ENCODE results near the gene MAP3K21. TPM values are rescaled to one million over a fixed set of nuclear protein-coding genes. Genes with fewer than 3 reads are reported as not detected.

MAP3K21 gene
- total and polyA plus RNA-seq, 9 of the 15 experiments (the other 6 are each of a cell fraction or from before 2014, with no cell fraction given) = 0.23 to 0.86 (median 0.49) TPM

DNA sequence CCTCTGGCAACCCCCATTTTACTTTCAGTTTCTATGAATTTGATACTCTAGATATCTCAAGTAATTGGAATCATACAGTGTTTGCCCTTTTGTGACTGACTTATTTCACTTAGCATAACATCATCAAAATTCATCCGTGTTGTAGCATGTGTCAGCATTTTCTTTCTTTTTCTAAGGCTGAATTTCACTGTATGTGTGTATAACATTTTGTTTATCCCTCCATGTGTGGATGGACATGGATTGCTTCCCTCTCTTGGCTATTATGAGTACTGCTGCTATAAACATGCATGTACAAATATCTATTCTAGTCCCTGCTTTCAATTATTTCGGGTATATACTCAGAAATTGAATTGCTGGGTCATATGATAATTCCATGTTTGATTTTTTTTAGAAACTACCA is 97.3 kb downstream of the MAP3K21 start:
- Histone ChIP-seq H4K20me1 (replicated peaks; ENCODE audit: control insufficient read depth, insufficient read depth, low read length) (no peaks in the 10 kb centered on the region), H3K4me1 (replicated peaks in 1 of 2; ENCODE audit: control insufficient read depth in 2 of 2, insufficient read depth in 2 of 2, low read length in 2 of 2) (no peaks in the 10 kb centered on the region; a peak in 1 of 5 replicates), H3K9ac (ENCODE audit: insufficient read depth in 1 of 2, low read depth in 2 of 2, low read length in 2 of 2) (no peak overlapping the region), H3K4me2 (ENCODE audit: insufficient read depth, low read length) (no peak overlapping the region), H2AFZ (ENCODE audit: low read depth, low read length) (no peak overlapping the region), H3K27me3 (ENCODE audit: control insufficient read depth in 2 of 2, insufficient read depth in 2 of 2, low read length in 2 of 2) (no peaks in the 10 kb centered on the region), H3K79me2 (ENCODE audit: control insufficient read depth, insufficient read depth, low read length) (no peaks in the 10 kb centered on the region), H3K27ac (ENCODE audit: extremely low read depth, low read depth, low read length) (no peak overlapping the region), H3K9me1 (ENCODE audit: control insufficient read depth, insufficient read depth, low read length) (no peaks in the 10 kb centered on the region), H3K4me3 (no peak overlapping the region), H3K9me3 (replicated peaks; ENCODE audit: control insufficient read depth, insufficient read depth, low read depth, low read length) (no peaks in the 10 kb centered on the region), H3K36me3 (ENCODE audit: control insufficient read depth, insufficient read depth, low read length) (no peaks in the 10 kb centered on the region)
- 2% methylated on average over 2 of the region's 2 CpGs for WGBS (ENCODE audit: insufficient coverage, low coverage, missing lambda C conversion rate)
- ATAC-seq = peak; percentile 49; the same call in 1 of the 3 replicates
- POLR2A ChIA-PET = no interaction called here
- TF ChIP-seq, protein P1, sequence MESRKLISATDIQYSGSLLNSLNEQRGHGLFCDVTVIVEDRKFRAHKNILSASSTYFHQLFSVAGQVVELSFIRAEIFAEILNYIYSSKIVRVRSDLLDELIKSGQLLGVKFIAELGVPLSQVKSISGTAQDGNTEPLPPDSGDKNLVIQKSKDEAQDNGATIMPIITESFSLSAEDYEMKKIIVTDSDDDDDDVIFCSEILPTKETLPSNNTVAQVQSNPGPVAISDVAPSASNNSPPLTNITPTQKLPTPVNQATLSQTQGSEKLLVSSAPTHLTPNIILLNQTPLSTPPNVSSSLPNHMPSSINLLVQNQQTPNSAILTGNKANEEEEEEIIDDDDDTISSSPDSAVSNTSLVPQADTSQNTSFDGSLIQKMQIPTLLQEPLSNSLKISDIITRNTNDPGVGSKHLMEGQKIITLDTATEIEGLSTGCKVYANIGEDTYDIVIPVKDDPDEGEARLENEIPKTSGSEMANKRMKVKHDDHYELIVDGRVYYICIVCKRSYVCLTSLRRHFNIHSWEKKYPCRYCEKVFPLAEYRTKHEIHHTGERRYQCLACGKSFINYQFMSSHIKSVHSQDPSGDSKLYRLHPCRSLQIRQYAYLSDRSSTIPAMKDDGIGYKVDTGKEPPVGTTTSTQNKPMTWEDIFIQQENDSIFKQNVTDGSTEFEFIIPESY (CRISPR knock-in tag; IDR thresholded peaks at IDR 0.05) = no peak
- TF ChIP-seq C11orf30 (IDR thresholded peaks at IDR 0.05; ENCODE audit: low read depth) (peak; percentile 67), ZNF316 (IDR thresholded peaks at IDR 0.05) (peak; percentile 84), SMARCA4 (IDR thresholded peaks at IDR 0.05) (no peak), MAFG (tag; conservative IDR thresholded peaks at IDR 0.05) (peak; percentile 84), ZFP1 (CRISPR knock-in tag; IDR thresholded peaks at IDR 0.05) (no peak), ZNF444 (CRISPR knock-in tag; IDR thresholded peaks at IDR 0.05) (no peak), TGIF2 (CRISPR knock-in tag; IDR thresholded peaks at IDR 0.05) (no peak)
- no TSS peak for BruUV-seq (replicated peaks)
- FAIRE-seq = no peak
- intact Hi-C loops (cut with micrococcal nuclease) = no loop called here
- in situ Hi-C loops (cut with MboI) = no loop called here
- DNase-seq (ENCODE audit: extremely low read depth in 1 of 4, low spot score in 3 of 4) = no peak
- CTCF ChIA-PET (ENCODE audit: low intra/inter-chr PET ratio) = no interaction called here
